ENCODE data around the gene SART3.

GRCh38 chr12:108585864-108586263 lies 24.9 kb upstream of the SART3 start:
- TF ChIP-seq, protein P1, sequence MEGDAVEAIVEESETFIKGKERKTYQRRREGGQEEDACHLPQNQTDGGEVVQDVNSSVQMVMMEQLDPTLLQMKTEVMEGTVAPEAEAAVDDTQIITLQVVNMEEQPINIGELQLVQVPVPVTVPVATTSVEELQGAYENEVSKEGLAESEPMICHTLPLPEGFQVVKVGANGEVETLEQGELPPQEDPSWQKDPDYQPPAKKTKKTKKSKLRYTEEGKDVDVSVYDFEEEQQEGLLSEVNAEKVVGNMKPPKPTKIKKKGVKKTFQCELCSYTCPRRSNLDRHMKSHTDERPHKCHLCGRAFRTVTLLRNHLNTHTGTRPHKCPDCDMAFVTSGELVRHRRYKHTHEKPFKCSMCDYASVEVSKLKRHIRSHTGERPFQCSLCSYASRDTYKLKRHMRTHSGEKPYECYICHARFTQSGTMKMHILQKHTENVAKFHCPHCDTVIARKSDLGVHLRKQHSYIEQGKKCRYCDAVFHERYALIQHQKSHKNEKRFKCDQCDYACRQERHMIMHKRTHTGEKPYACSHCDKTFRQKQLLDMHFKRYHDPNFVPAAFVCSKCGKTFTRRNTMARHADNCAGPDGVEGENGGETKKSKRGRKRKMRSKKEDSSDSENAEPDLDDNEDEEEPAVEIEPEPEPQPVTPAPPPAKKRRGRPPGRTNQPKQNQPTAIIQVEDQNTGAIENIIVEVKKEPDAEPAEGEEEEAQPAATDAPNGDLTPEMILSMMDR (conservative IDR thresholded peaks at IDR 0.05), result no peak
- no peak for TF ChIP-seq ZFX (IDR thresholded peaks at IDR 0.05)

All from C4-2B (cell line).